Measurements from ENCODE around the gene ARHGEF10L.

Gene ARHGEF10L

GRCh38 chr1:17687145-17687544 lies 147.6 kb downstream of the ARHGEF10L start:
- no peak for DNase-seq

GRCh38 chr1:17688217-17688810 lies 148.8 kb downstream of the ARHGEF10L start:
- no peak for DNase-seq

GRCh38 chr1:17689011-17689410 lies 149.5 kb downstream of the ARHGEF10L start:
- no peak for DNase-seq

GRCh38 chr1:17690906-17691634 lies 151.6 kb downstream of the ARHGEF10L start:
- no peak for DNase-seq

- DNase-seq: no peak
Measured at GRCh38 chr1:17692645-17693044, 153.1 kb downstream of the ARHGEF10L start.

- DNase-seq: no peak
Measured at GRCh38 chr1:17696417-17697301, 157.2 kb downstream of the ARHGEF10L start.

GRCh38 chr1:17697458-17697857 lies 158.0 kb downstream of the ARHGEF10L start:
- DNase-seq: no peak

GRCh38 chr1:17699581-17699980 lies 160.1 kb downstream of the ARHGEF10L start:
- no peak for DNase-seq

GRCh38 chr1:17700945-17701810 lies 161.7 kb downstream of the ARHGEF10L start:
- peak; percentile 72 for DNase-seq

GRCh38 chr1:17704176-17704575 lies 164.7 kb downstream of the ARHGEF10L start:
- DNase-seq: no peak

- peak; percentile 60 for DNase-seq
Measured at GRCh38 chr1:17706445-17706844, 166.9 kb downstream of the ARHGEF10L start.

GRCh38 chr1:17709981-17710380 lies 170.5 kb downstream of the ARHGEF10L start:
- DNase-seq: no peak

GRCh38 chr1:17710889-17711576 lies 171.5 kb downstream of the ARHGEF10L start:
- no peak for DNase-seq

- no peak for DNase-seq
Measured at GRCh38 chr1:17711577-17711910, 172.0 kb downstream of the ARHGEF10L start.

- DNase-seq: no peak
Measured at GRCh38 chr1:17711941-17712340, 172.4 kb downstream of the ARHGEF10L start.

- no peak for DNase-seq
Measured at GRCh38 chr1:17713993-17714392, 174.5 kb downstream of the ARHGEF10L start.

GRCh38 chr1:17717594-17718535 lies 178.4 kb downstream of the ARHGEF10L start:
- peak; percentile 74 for DNase-seq

- DNase-seq: no peak
Measured at GRCh38 chr1:17719874-17720273, 180.4 kb downstream of the ARHGEF10L start.

- no peak for DNase-seq
Measured at GRCh38 chr1:17721444-17721843, 181.9 kb downstream of the ARHGEF10L start.

GRCh38 chr1:17723684-17724083 lies 184.2 kb downstream of the ARHGEF10L start:
- no peak for DNase-seq

GRCh38 chr1:17724150-17724549 lies 184.7 kb downstream of the ARHGEF10L start:
- no peak for DNase-seq

All from retina (tissue), 1 donor.